AG08396 (cell line): Measurements from ENCODE around the gene SERPINI1.

Source experiments
- DNase-seq: peaks from one replicate; pipeline ENCODE4 v3.0.0; 2012; ENCODE audit warnings: low spot score, mixed read lengths

The SERPINI1 gene

GRCh38 chr3:167735233-167736138, at the start of gene SERPINI1:
Gene SERPINI1 (plus strand): TSS chr3:167735721. CDS start chr3:167789129, 53,408 bp downstream.
- DNase-seq: peak; percentile 76

- no peak for DNase-seq
These were observed 44.2 kb upstream of the SERPINI1 start for GRCh38 chr3:167691366-167691765.

- no peak for DNase-seq
These were observed 41.4 kb upstream of the SERPINI1 start for GRCh38 chr3:167694121-167694520.

- no peak for DNase-seq
These were observed 35.5 kb upstream of the SERPINI1 start for GRCh38 chr3:167700046-167700445.

- DNase-seq: no peak
These were observed 34.6 kb upstream of the SERPINI1 start for GRCh38 chr3:167700926-167701325.

- no peak for DNase-seq
These were observed 29.7 kb upstream of the SERPINI1 start for GRCh38 chr3:167705840-167706239.

- no peak for DNase-seq
These were observed 25.8 kb upstream of the SERPINI1 start for GRCh38 chr3:167709690-167710089.

GRCh38 chr3:167710552-167710951, 25.0 kb upstream of the SERPINI1 start:
- DNase-seq: no peak

GRCh38 chr3:167711439-167711838, 24.1 kb upstream of the SERPINI1 start:
- no peak for DNase-seq

- DNase-seq: no peak
These were observed 23.1 kb upstream of the SERPINI1 start for GRCh38 chr3:167712445-167712844.

- DNase-seq: no peak
These were observed 20.6 kb upstream of the SERPINI1 start for GRCh38 chr3:167714871-167715270.

GRCh38 chr3:167716920-167717319, 18.6 kb upstream of the SERPINI1 start:
- no peak for DNase-seq

- DNase-seq: no peak
These were observed 16.9 kb upstream of the SERPINI1 start for GRCh38 chr3:167718582-167718981.

GRCh38 chr3:167723025-167723512, 12.5 kb upstream of the SERPINI1 start:
- DNase-seq: no peak

- DNase-seq: no peak
These were observed 11.6 kb upstream of the SERPINI1 start for GRCh38 chr3:167723872-167724271.

- peak; percentile 48 for DNase-seq
These were observed 7.3 kb upstream of the SERPINI1 start for GRCh38 chr3:167728176-167728575.

GRCh38 chr3:167728632-167729323, 6.7 kb upstream of the SERPINI1 start:
- no peak for DNase-seq

GRCh38 chr3:167729591-167729990, 5.9 kb upstream of the SERPINI1 start:
- DNase-seq: no peak

GRCh38 chr3:167731393-167731792, 4.1 kb upstream of the SERPINI1 start:
- no peak for DNase-seq

- DNase-seq: no peak
These were observed 3.0 kb upstream of the SERPINI1 start for GRCh38 chr3:167732313-167733065.

- DNase-seq: no peak
These were observed 1.5 kb upstream of the SERPINI1 start for GRCh38 chr3:167733961-167734497.
